HG03571 (cell line): ENCODE results near the gene GPR151.

Experiments used
- ATAC-seq: cut with Tn5 transposase; IDR thresholded peaks from one replicate; pipeline ENCODE4 v1.9.1; 2021; ENCODE audit not compliant: unreplicated experiment

The GPR151 gene

DNA sequence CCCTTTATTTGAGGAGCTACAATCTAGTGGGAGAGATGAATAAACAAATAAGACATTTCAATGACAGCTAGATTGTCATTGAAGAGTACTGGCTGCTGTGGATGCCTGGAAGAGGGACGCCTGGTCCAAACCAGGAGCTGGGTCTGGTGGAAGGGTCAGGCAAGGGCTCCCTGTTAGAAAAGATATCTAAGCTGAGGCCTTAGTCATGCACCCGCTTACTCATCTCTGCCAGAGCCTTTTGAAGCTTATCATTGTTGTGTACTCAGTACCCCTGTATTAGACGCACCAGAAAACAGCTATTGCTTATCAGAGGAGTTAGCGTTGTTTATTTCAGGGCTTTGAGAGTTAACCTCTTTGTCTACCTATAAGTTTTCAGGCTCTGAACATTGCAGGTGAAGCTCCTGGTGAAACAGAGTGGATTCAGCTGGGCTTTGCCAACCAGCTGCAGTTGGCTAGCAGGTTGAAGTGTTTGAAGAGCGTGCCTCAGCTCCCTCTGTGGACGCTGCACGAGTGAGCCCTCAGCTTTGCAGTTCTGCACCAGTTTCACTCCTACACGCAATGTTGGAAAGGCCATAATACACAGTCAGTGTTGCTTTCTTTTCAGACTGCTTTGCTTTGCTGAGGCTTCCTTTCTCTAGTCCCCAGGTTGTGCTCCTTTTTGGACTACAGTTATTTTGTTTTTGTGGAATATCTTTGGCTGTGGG, 5.6 kb upstream of the GPR151 start:
- no peak for ATAC-seq

DNA sequence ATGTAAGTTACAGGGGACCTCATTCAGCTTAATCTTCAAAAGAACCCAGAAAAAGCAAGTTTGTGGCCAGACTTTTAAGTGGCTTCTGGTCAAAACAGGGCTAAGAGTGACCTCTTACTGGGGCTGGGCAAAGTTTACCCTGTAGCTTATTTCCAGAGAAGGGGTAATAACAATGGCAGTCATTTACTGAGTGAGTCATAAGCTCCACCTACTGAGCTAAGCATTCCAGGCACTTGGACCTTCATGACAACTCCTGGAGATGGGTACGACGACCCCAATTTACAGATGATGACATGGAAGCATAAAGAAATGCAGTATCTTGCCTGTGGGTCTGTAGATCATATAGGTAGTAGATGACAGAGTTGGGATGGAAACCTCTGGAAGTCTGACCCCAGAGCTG, 4.7 kb upstream of the GPR151 start:
- no peak for ATAC-seq

DNA sequence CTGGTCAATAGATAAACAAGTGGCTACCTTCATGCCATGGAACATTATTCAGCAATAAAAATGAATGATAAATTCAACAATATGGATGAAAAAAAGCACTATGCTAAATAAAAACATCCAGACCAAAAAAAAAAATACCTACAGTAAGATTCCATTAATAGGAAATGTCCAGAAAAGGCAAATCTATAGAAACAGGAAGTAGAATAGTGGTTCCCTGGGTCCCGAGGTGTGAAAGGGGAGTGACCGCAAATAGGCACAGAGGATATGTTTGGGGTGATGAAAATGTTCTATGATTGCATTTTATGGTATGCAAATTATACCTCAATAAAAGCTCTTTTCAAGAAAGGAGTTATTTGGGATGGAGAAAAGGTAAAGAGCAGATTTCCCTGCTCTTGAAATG, 3.6 kb upstream of the GPR151 start:
- ATAC-seq = no peak

DNA sequence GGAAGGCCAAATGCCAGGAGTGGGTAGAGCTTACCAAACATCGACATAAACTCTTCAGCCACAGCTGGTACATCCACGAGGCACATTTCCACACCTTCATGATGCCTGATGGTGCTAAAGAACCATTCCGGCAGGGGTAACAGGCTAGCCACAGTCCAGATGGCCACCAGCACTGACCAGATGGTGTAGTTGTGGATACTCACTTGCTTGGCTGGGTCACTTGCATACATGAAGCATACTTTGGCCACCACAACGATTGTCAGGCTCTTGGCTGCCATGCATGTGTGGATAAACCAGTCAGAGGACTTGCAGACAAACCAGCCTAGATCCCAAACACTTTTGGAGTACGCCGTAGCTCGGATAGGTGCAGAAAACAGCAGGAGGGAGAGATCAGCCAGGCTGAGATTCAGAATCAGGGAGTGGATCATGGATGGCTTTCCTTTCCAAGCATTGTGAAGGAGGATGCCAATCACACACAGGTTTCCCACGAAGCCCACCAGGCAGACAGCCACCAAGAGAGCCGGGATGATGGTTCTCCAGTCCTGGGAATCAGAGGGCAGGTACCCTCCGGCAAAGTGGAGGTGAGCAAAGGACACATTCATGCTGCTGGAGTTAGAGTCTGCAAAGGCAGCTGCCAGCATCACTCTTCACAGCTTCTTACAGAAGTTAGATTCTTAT, 378 bp downstream of the GPR151 start:
- no peak for ATAC-seq

DNA sequence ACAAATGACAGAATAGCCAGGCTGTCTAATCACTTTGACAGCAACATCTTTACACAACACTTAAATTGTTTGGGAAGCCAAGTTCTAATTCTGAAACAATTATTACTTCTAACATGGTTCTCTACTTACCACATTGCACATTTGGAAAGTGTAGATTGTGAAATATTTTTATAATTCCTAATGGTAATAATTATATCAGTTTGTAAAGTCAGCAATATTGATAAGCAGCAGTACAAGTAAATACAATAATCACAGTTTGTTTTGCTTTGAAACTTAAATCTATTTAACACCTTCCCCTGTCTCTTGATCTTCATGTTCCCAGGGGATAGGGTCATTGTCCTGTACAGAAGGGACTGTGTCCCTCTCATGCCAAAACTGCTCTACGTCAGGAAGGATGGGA, 1.4 kb downstream of the GPR151 start:
- no peak for ATAC-seq

DNA sequence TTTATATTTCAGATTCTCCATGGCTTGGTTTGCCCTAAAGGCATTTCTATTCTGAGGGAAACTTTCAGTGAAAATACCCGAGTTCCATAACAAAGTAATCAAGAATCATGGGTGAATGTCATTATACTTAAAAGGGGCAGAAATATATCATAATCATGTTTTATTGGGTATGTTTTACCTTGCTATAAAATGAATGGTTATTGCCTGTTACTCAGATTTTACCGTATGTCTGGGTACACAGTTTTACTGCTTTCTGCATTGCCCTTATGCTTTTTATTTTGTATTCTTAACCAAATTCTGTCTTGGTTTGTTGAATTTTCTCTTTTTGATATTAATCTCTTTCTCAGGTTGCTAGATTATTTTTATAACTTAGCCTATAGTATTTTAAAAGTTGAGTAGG, 2.5 kb downstream of the GPR151 start:
- ATAC-seq = no peak

DNA sequence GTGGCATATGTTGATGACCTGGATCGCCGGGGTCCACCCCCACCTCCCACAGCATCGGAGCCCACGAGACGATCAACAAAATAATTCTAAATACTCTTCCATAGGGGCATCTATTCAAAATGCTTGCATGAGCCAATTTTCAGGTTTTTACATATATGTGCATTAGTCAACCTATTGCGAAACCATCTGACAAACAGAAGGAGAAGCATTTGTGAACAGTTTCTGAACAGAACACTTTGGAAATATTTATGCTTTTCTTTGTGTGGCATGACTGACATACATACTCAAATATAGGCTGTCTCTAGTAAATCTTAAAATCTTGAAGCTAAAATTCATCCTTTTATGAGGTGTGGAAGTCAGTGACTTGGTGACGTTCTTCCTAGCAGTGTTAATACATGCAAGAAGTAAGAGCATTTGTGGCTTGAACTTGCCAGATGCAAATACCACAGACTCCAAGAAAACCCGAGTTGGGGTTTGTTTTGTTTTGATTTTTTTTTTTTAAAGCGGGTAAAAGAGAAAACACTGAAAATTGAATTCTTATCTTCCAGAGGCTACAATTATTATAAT, 5.3 kb downstream of the GPR151 start:
- ATAC-seq = no peak

DNA sequence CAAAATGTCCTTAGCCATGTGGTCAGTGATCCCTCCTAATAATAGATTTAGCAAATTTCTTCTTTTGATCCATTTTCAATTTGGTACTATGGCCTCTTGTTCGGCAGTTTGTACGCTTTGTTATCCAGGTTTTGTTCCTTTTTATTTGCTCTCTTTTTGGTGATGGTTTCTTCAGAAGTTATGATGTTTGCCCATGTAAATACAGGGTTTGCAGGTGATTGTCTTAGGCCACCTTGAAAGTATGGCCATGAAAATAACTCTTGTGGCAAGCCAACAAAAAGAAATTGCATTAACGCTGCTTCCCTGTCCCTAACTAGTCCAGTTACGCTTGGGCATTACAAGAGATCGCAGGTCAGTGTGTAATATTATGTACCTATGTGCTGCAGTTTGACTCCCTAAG, 8.6 kb downstream of the GPR151 start:
- ATAC-seq = no peak

DNA sequence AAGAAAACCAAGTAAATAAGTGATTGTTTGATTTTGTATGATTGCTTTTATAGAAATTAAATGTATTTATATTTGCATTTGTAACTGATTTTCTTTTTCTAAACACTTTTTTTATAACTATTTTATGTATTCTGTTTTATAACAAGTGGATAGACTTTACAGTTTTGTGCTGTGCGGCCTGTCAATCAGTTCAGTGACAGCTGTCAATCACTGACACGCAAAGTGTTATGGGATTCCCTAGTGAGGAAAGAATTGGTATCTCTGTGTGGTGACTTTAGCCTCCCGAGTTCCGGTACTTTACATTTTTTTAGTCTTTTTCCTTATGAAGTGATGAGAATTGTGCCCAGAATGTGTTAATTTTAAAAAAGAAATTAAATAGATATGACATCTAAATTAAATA, 16.3 kb downstream of the GPR151 start:
- no peak for ATAC-seq

DNA sequence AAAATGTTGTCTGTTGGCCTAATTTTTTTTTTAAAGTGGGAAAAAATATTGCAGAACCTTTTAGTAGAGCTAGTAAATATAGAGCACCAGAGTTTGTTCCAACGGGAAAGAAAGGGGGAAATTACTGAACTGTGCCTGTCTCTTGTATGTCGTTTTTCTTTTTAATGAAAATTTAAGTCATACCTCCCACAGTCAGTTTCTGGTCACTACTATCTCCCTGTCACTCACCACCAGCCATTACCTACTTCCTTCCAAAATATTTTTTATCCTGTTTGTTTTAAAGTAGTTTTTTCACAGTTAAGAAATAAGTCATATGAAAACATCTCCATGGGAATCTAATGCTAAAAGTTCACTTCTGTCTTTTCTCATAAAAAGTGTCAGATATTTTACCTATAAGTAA, 21.3 kb downstream of the GPR151 start:
- no peak for ATAC-seq

DNA sequence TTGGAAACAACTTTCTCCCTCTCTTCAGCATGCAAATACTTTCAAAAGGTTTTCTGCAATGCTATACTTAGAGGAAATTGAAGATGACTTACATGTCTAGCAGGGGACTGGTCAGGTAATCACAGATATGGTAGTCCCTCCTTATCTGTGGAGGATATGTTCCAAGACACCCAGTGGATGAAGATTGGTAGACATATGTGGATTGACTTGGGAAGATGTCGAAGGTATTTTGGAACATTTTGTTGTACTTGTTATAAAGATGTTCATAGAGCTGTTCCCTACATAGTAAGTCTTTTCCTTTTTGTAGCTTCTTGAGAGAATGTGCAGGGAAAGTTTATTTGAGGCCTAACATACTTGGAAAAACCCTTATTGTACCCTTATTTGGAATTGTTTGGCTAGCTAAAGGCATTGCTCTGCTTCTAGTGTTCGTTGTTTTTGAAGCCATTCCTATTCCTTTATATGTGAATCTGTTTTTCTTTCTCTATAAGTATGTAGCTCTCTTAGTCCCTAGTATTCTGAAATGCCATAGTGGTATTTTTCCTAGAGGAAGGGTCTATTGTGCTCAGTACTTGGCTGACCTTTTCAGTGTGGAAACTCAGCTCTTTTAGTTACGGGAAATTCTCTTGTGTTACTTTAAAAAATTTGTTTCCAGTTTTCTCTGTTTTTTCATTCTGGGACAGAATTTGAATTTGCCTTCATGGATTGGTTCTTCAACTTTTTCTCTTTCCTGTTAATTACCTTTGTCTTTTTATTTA, 25.7 kb downstream of the GPR151 start:
- no peak for ATAC-seq

DNA sequence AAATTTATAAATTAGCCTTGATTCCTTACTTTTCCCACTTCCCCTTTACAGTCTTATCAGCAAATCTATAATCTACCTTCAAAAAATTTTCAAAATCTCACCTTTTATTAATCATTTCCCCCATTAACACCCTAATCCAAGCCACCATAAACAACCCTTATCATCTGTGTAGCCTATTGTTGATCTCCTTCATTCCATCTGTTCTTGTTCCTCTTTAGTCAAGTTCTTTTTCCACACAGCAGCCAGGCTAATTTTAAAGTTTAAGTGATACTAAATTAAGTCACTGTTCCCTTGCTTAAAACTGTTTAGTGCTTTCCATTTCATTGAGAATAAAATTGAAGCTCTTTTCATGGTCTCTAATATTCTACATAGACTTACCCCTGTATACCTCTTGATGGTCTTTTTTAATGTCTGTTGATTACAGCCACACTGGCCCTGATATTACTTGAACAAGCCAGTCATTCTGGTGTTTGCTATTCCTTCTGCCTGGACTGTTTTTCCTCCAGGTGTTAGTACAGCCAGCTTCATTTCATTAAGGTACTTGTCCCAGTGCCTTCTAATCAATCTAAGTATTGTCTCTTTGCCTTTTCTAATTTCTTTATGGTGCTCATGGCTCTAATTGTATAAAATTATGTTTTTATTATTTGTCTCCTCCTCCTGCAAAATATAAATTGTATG, 31.1 kb downstream of the GPR151 start:
- ATAC-seq = no peak

DNA sequence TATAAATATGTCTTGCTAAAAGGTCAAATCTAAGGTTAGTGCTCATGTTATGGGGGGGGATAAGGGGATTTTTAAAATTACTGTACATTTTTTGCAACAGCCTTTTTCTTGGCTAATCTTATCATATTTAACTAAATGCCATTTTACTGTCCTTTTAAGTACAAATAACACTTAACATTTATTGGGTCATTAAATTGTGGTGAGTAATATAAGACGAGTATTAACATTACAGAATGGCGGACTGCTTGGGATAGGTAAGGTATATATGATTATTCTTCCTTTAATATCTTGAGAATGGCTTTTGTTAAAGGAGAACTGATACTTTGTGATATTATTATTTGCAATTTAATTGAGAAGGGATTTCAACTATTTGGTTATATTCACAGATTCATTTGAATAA, 33.2 kb downstream of the GPR151 start:
- ATAC-seq = no peak

DNA sequence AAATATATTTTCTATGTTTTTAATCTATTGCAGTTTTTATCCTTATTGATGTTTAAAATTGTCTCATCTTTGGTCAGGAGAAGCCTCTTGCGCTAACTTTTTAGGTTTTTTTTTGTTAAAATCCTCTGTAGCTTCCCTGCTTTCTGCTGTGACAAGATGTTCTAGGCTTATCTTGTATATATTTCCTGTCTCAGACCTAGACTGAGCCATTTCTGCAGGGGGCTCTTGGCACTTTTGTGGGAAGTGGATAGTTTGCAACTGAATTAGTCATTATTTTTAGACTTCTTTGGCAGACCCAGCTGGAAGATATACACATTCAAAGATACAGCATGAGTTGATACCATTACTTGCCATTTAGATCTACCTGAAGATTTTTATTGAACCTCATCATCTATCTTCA, 40.1 kb downstream of the GPR151 start:
- ATAC-seq = no peak

DNA sequence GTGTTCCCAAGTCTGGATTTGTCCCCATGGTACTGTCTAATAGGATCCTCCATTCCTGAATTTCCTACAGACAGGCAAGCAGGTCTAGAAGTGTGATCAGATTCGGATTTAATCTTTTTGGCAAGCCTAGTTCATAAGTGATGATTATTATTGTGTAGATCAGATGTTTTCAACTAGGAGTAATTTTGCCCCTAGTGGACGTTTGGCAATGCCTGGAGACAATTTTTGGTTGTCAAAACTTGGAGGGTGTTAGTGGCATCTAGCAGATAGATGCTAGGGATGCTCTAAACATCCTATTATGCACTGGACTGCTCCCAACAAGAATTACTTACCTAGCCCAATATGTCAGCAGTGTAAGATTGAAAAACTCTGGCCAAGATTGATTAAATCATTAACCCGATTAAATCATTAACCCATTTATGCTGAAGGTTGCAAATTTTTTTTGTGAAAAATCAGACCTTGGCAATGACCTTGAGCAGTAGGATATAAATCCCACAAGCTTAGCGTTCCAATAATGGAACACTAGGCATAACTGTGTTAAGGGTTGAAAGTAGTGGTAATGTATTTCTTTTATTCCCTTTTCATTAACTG, 40.7 kb downstream of the GPR151 start:
- ATAC-seq = no peak

DNA sequence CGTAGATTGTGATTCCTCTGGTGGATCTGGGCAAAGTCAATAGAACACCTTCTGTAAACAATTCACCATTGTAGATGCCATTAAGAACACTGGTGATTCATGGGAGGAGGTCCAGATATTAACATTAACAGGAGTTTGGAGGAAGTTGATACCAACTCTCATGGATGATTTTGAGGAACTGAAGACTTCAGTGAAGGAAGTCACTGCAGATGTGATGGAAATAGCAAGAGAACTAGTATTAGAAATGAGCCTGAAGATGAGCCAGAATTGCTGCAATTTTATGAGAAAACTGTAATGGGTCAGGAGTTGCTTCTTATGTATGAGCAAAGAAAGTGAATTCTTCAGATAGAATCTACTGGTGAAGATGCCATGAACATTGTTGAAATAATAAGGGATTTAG, 41.9 kb downstream of the GPR151 start:
- no peak for ATAC-seq

DNA sequence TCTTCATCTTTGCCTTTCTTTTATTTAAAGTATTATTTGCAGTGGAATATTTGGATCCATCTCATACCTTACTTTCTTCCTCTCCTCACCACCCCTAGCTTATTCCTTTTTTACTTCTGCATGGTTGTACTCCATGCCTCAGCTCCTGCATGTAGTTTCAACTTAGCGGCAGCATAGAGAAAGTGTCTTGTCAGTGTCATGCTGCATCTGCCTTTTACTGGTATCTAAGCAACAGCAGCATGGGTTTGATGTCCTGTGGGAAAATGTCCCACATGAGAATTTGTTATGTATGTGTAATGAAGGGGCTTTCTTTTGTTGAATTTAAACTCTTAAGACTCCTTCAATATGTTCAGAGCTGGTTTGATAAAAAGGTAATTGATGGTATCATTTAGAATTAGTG, 48.2 kb downstream of the GPR151 start:
- ATAC-seq = no peak

DNA sequence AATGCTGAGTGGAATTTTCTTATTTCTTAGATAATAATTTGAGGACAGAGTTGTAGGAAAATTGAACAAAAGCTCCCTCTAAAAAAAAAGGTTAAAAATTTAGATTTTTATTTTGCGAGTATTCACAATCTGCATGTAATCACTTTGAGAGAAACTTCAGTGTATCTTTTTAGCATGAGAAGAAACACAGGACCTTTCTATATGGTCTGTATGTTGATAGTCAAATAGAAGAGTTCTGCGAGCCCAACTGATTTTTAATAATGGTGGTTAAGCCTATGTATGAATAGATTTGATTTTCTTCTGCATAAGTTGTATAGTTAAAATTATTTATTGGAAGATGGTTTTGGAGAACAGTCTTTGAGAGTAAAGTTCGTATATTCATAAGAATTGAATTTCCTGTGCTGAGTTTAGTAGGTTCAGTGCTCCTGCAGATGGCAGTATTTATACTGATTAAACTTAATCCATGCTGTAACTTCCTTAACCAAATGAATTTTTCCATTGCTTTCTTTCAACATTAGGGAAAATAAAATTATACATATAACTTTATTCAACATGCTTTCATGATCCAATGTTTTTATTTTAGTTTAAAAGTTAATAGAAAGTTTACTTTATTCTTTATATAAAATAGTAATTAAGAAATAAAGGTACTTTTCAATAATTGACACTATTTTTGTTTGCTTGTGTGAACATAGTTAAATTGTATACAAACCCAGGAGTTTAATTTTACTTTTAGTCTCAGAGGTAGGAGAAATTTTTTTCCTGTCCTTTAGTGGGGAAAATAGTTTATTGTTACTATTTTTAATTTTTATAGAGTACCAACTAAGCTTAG, 49.3 kb downstream of the GPR151 start:
- ATAC-seq = no peak

DNA sequence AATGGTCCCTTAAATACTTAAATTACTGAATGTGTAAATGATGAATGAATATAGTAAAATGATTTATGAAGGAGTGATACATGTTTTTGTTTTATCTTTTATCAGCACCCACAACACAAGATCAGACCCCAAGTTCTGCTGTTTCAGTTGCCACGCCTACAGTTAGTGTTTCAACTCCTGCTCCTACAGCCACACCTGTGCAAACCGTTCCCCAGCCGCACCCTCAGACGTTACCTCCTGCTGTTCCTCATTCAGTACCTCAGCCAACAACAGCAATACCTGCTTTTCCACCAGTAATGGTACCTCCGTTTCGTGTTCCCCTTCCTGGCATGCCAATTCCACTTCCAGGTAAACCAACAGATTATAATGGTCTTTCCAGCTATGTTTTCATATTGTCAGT, 52.5 kb downstream of the GPR151 start:
- no peak for ATAC-seq
